Fibroblast of lung (primary cell): ENCODE results near the gene ZNF831.

Experiments used
- CTCF ChIP-seq, 2 donors: IDR thresholded peaks in 1 of 2; conservative IDR thresholded peaks in 1 of 2; 1 replicate in 1 of 2; 2 replicates in 1 of 2; pipeline ENCODE4 v1.5.1; 2011 to 2012; ENCODE audit warnings: low read length in 2 of 2, control low read depth in 1 of 2, inconsistent platforms in 1 of 2, low read depth in 1 of 2, mild to moderate bottlenecking in 1 of 2
- EZH2 ChIP-seq: IDR thresholded peaks from 2 replicates; pipeline ENCODE4 v1.5.1; 2012; ENCODE audit warnings: low read length, control low read depth, mild to moderate bottlenecking; ENCODE audit errors: missing control alignments

GRCh38 chr20:59207742-59208357 is 44.2 kb downstream of the ZNF831 start:
- TF ChIP-seq CTCF (conservative IDR thresholded peaks at IDR 0.05 in 1 of 2, IDR thresholded peaks at IDR 0.05 in 1 of 2; ENCODE audit: low read depth in 1 of 2, low read length in 2 of 2) = peak; percentile 10 to 37
- no peak for TF ChIP-seq EZH2
